Kidney (tissue), 14 donors: ENCODE results near the gene ARHGAP22. TPM values are rescaled to one million over a fixed set of nuclear protein-coding genes. Genes with fewer than 3 reads are reported as not detected.

Experiments used
- DNase-seq, 5 donors: peaks; one replicate each; pipeline ENCODE4 v3.0.0-alpha.2; 2013 to 2020
- FAIRE-seq: peaks from 2 replicates; lab custom pipeline; 2012; peaks lifted over from hg19 to GRCh38; lab: Jason Lieb, UNC
- H3K27ac ChIP-seq, 2 donors: one replicate each; pipeline ENCODE4 v1.7.0; 2013; ENCODE audit warnings: low read depth in 2 of 2, low read length in 2 of 2, inconsistent platforms in 1 of 2
- H3K27me3 ChIP-seq: one replicate; pipeline ENCODE4 v1.7.1; 2013; ENCODE audit warnings: low read length, inconsistent platforms; ENCODE audit not compliant: control insufficient read depth, insufficient read depth
- H3K36me3 ChIP-seq, 3 donors: one replicate each; pipeline versions ENCODE4 v1.7.0 to v1.7.1; 2013; ENCODE audit warnings: low read length in 3 of 3, control low read depth in 1 of 3, inconsistent platforms in 1 of 3; ENCODE audit not compliant: insufficient read depth in 3 of 3, control insufficient read depth in 2 of 3
- H3K4me1 ChIP-seq, 3 donors: one replicate each; pipeline versions ENCODE4 v1.7.0 to v1.7.1; 2013; ENCODE audit warnings: low read length in 3 of 3, inconsistent platforms in 1 of 3, low read depth in 1 of 3; ENCODE audit not compliant: control insufficient read depth in 2 of 3, insufficient read depth in 2 of 3
- H3K4me3 ChIP-seq, 3 donors: one replicate each; pipeline versions ENCODE4 v1.7.0 to v1.8.1; 2013; ENCODE audit warnings: low read length in 3 of 3, control low read depth in 1 of 3, inconsistent platforms in 1 of 3
- H3K9ac ChIP-seq, 3 donors: one replicate each; pipeline versions ENCODE4 v1.7.0 to v1.7.1; 2013; ENCODE audit warnings: low read length in 3 of 3, control low read depth in 1 of 3, inconsistent platforms in 1 of 3
- H3K9me3 ChIP-seq, 3 donors: one replicate each; pipeline versions ENCODE4 v1.7.0 to v1.7.1; 2013; ENCODE audit warnings: low read length in 3 of 3, control low read depth in 1 of 3, inconsistent platforms in 1 of 3; ENCODE audit not compliant: control insufficient read depth in 2 of 3, insufficient read depth in 1 of 3
- CTCF ChIP-seq: IDR thresholded peaks from 3 replicates; pipeline ENCODE4 v1.5.1; 2012; ENCODE audit warnings: mild to moderate bottlenecking, moderate library complexity, borderline replicate concordance; ENCODE audit not compliant: insufficient read depth; ENCODE audit errors: extremely low read depth
- intact Hi-C: fragments of 100-400 bp; cut with DNase I; formaldehyde crosslinking; loops from one replicate; pipeline ENCODE4 v1.11.1; 2022
- polyA plus RNA-seq: library from polyadenylated mRNA; stranded (reverse); fragments of 350-450 nt; fragmentation: Illumina TruSeq; extraction: RNeasy Lipid Tissue Mini Kit (QIAGEN cat#74804); gene quantifications from one replicate; pipeline ENCODE4 v1.2.3, GENCODE V29; 2014; ENCODE audit warnings: low read depth, low replicate concordance; ENCODE audit not compliant: insufficient read depth
- total RNA-seq: library from RNA; stranded (reverse); fragmentation: NEBNext Ultra II Directional; extraction: Animal tissue kit (Norgen Biotek cat#: 25700); gene quantifications from one replicate; pipeline ENCODE4 v1.2.1, GENCODE V29; 2021
- donor health status: control.
- donor health status: control.
- donor health status: control.
- donor health status: control.
- donor health status: control.
- donor health status: DM: yes; HTN: yes; CAD: no.
- donor health status: Normal renal cell carcinoma (clear cell type).

Gene ARHGAP22
- total and polyA plus RNA-seq, 2 donors from 2014 or later: 0.62 to 6.6 TPM

GRCh38 chr10:48605786-48606529, 1.1 kb upstream of the ARHGAP22 start:
- Histone ChIP-seq H3K4me3 (no peak overlapping the region), H3K36me3 (no peaks in the 10 kb centered on the region), H3K9ac (no peak overlapping the region), H3K27me3 (no peaks in the 10 kb centered on the region), H3K9me3 (no peaks in the 10 kb centered on the region), H3K27ac (no peak overlapping the region), H3K4me1 (peaks cover 0 to 7% (median 0%) of the 10 kb centered on the region in 3 donors)
- DNase-seq (no peak), FAIRE-seq (no peak)
- TF ChIP-seq CTCF: no peak
- intact Hi-C loops: no loop called here

GRCh38 chr10:48604039-48604990, 558 bp downstream of the ARHGAP22 start:
- intact Hi-C loops: no loop called here
- H3K36me3 ChIP-seq: no peaks in the 10 kb centered on the region
- no peaks in the 10 kb centered on the region for H3K27me3 ChIP-seq
- H3K9ac ChIP-seq: no peak overlapping the region
- no peak overlapping the region for H3K27ac ChIP-seq
- no peak for TF ChIP-seq CTCF
- peak overlapping the region; percentile 24 to 42 (median 35) for H3K4me3 ChIP-seq
- no peak for FAIRE-seq
- H3K4me1 ChIP-seq: peaks cover 0 to 7% (median 0%) of the 10 kb centered on the region in 3 donors
- no peaks in the 10 kb centered on the region for H3K9me3 ChIP-seq
- peak in 2 of 5 donors; percentile 19 to 29 for DNase-seq

GRCh38 chr10:48603421-48604038, 1.3 kb downstream of the ARHGAP22 start:
- no peak for FAIRE-seq
- peaks cover 0 to 7% (median 0%) of the 10 kb centered on the region in 3 donors for H3K4me1 ChIP-seq
- intact Hi-C loops: no loop called here
- H3K36me3 ChIP-seq: no peaks in the 10 kb centered on the region
- no peak overlapping the region for H3K27ac ChIP-seq
- DNase-seq: no peak
- no peak overlapping the region for H3K4me3 ChIP-seq
- H3K9me3 ChIP-seq: no peaks in the 10 kb centered on the region
- H3K27me3 ChIP-seq: no peaks in the 10 kb centered on the region
- no peak overlapping the region for H3K9ac ChIP-seq
- no peak for TF ChIP-seq CTCF
